Measurements from ENCODE around the gene RPRM. TPM values are rescaled to one million over a fixed set of nuclear protein-coding genes. Genes with fewer than 3 reads are reported as not detected.

The RPRM gene
- total and polyA plus RNA-seq, 10 of the 15 experiments (the other 5 are each of a cell fraction or from before 2014, with no cell fraction given), result 0.06 to 0.37 (median 0.11) TPM; not detected in 7

DNA sequence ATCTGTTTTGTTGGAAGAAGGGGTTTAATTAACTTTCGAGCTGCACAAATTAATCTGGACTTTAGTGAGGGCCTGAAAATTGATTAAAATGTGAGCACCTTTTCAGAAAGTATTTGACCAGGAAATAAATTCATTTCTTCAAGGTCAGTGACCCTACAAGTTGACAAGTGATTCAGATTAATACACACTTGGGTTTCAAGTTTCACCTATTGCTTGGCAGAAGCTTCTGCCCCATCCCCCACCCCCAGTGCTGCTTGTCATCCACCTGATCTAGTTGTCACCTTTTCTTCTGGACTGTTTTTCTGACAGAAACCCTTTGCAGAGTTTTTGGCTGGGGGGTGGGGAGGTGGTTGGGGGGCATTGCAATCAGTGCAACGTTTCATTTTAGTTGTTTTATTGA is 46.2 kb downstream of the RPRM start:
- intact Hi-C loops (cut with micrococcal nuclease; ENCODE audit: unreplicated experiment) (no loop called here), in situ Hi-C loops (cut with MboI) (no loop called here)
- ChIA-PET SMC1A (ENCODE audit: uncharacterized antibody, unreplicated experiment) (no interaction called here), CTCF (no interaction called here), POLR2A (no interaction called here), RAD21 (ENCODE audit: unreplicated experiment) (no interaction called here)
- no peak overlapping the region for H3K4me3 ChIP-seq
- TF ChIP-seq BCL11A (IDR thresholded peaks at IDR 0.05; ENCODE audit: low read depth, low read length) (no peak), BMI1 (IDR thresholded peaks at IDR 0.05; ENCODE audit: borderline replicate concordance) (no peak)
- no peak for ATAC-seq
- no peak overlapping the region for H2AFZ ChIP-seq (ENCODE audit: control insufficient read depth, low read depth, low read length)
- no peaks in the 10 kb centered on the region for H3K4me1 ChIP-seq (ENCODE audit: control insufficient read depth, insufficient read depth, low read length)
- no peaks in the 10 kb centered on the region for H3K9me3 ChIP-seq (replicated peaks; ENCODE audit: control insufficient read depth, insufficient read depth, low read length)
- no TSS peak for BruUV-seq (replicated peaks)
- no peaks in the 10 kb centered on the region for H3K27me3 ChIP-seq (replicated peaks in 1 of 2; ENCODE audit: control insufficient read depth in 2 of 2, insufficient read depth in 2 of 2, low read length in 1 of 2)
- no peak for DNase-seq (ENCODE audit: low read depth, low spot score)
- H3K27ac ChIP-seq (ENCODE audit: control insufficient read depth, insufficient read depth), result no peak overlapping the region
- no peaks in the 10 kb centered on the region for H3K36me3 ChIP-seq (ENCODE audit: control insufficient read depth in 2 of 2, insufficient read depth in 2 of 2, low read length in 1 of 2)
- 0% methylated on average over 2 of the region's 2 CpGs for WGBS (ENCODE audit: insufficient coverage, insufficient replicate concordance, low lambda C conversion rate, missing lambda C conversion rate)
- H3K79me2 ChIP-seq (ENCODE audit: control insufficient read depth, insufficient read depth, low read length), result no peaks in the 10 kb centered on the region
- no peak overlapping the region for H3K9ac ChIP-seq (ENCODE audit: control insufficient read depth, insufficient read depth, low read length)
- no peak overlapping the region for H3K4me2 ChIP-seq (ENCODE audit: control insufficient read depth, insufficient read depth)
- no peaks in the 10 kb centered on the region for H4K20me1 ChIP-seq (ENCODE audit: control insufficient read depth, insufficient read depth)
- FAIRE-seq, result no peak

DNA sequence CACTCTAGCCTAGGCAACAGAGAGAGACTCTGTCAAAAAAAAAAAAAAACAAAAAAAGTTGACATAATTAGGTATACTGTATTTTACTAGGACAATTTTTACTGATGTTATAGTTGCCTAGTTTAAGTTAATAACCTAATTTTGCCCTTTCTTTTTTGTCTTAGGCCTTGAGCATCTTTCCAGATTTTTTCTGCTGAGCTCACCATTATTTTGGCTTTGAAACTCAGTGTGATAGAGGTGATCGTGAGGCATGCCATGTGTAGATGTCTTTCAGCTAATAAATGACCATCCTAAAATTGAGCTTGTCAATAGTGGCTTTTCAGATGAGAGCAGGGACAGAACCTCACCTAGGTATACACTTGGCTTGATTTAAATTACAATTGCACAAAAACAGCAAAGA is 47.4 kb downstream of the RPRM start:
- TF ChIP-seq NFYA (IDR thresholded peaks at IDR 0.05; ENCODE audit: borderline replicate concordance, low read depth, low read length), result no peak
- TF ChIP-seq ZNF24 (IDR thresholded peaks at IDR 0.05), result no peak
- no peak for TF ChIP-seq ZNF622 (IDR thresholded peaks at IDR 0.05)
- no peak for TF ChIP-seq EZH2 (IDR thresholded peaks at IDR 0.05; ENCODE audit: borderline replicate concordance, control insufficient read depth, low read depth, low read length)
- no peak for TF ChIP-seq NFIC (IDR thresholded peaks at IDR 0.05; ENCODE audit: low read depth, low read length)
- TF ChIP-seq SPI1 (IDR thresholded peaks at IDR 0.05; ENCODE audit: borderline replicate concordance, insufficient read depth, low read depth, low read length), result no peak
- no peak for TF ChIP-seq NBN (IDR thresholded peaks at IDR 0.05)
- TF ChIP-seq NFXL1 (IDR thresholded peaks at IDR 0.05; ENCODE audit: borderline replicate concordance), result no peak
- in situ Hi-C loops (cut with MboI) (no loop called here), intact Hi-C loops (cut with micrococcal nuclease; ENCODE audit: unreplicated experiment) (no loop called here)
- H2AFZ ChIP-seq (ENCODE audit: control insufficient read depth, low read depth, low read length), result no peak overlapping the region
- no peaks in the 10 kb centered on the region for H4K20me1 ChIP-seq (ENCODE audit: control insufficient read depth, insufficient read depth)
- BruUV-seq (replicated peaks), result no TSS peak
- H3K27ac ChIP-seq (ENCODE audit: control insufficient read depth, insufficient read depth), result no peak overlapping the region
- 0% methylated on average over 1 of the region's 1 CpG for WGBS (ENCODE audit: insufficient coverage, insufficient replicate concordance, low lambda C conversion rate, missing lambda C conversion rate)
- ChIA-PET CTCF (interaction anchor here (0.7 kb wide), 1 partner anchor 624 kb away, joined by 3 read pairs; no protein-coding TSS in a partner anchor), SMC1A (ENCODE audit: uncharacterized antibody, unreplicated experiment) (no interaction called here), RAD21 (ENCODE audit: unreplicated experiment) (no interaction called here), POLR2A (no interaction called here)
- H3K4me2 ChIP-seq (ENCODE audit: control insufficient read depth, insufficient read depth), result no peak overlapping the region
- no peaks in the 10 kb centered on the region for H3K79me2 ChIP-seq (ENCODE audit: control insufficient read depth, insufficient read depth, low read length)
- DNase-seq (ENCODE audit: low read depth, low spot score), result no peak
- no peaks in the 10 kb centered on the region for H3K9me3 ChIP-seq (replicated peaks; ENCODE audit: control insufficient read depth, insufficient read depth, low read length)
- no peak overlapping the region for H3K4me3 ChIP-seq
- no peak overlapping the region for H3K9ac ChIP-seq (ENCODE audit: control insufficient read depth, insufficient read depth, low read length)
- H3K27me3 ChIP-seq (replicated peaks in 1 of 2; ENCODE audit: control insufficient read depth in 2 of 2, insufficient read depth in 2 of 2, low read length in 1 of 2), result no peaks in the 10 kb centered on the region
- no peak for FAIRE-seq
- H3K4me1 ChIP-seq (ENCODE audit: control insufficient read depth, insufficient read depth, low read length), result no peaks in the 10 kb centered on the region
- H3K36me3 ChIP-seq (ENCODE audit: control insufficient read depth in 2 of 2, insufficient read depth in 2 of 2, low read length in 1 of 2), result no peaks in the 10 kb centered on the region
- ATAC-seq, result no peak

Small RNA genes lying within 50 kb of the gene (small RNA-seq; reads per million reads assigned to genes)
- gene RF00275, result not detected
